PC-3 (cell line): Measurements from ENCODE around the gene TRMU. TPM values are rescaled to one million over a fixed set of nuclear protein-coding genes. Genes with fewer than 3 reads are reported as not detected.

ENCODE experiments used
- ATAC-seq: fragments of 200-7000 bp; cut with Tn5 transposase; 2 replicates; pipeline ENCODE4 v1.9.1; 2020; ENCODE audit warnings: mild to moderate bottlenecking, moderate library complexity
- BruUV-seq: library from RNA; stranded (reverse); fragments of 400-500 nt; replicated peaks from 2 replicates; lab custom pipeline; 2021; lab: Mats Ljungman, UMichigan
- CTCF ChIA-PET: fragments of 300-600 bp; sonication (Branson Sonifier 250); formaldehyde crosslinking; loops from one replicate; lab custom pipeline; 2022; ENCODE audit warnings: antibody characterized with exemption; lab: Charles Lee
- POLR2A ChIA-PET: fragments of 300-600 bp; sonication (Branson Sonifier 250); formaldehyde crosslinking; loops from one replicate; lab custom pipeline; 2022; ENCODE audit warnings: antibody characterized with exemption; ENCODE audit not compliant: unreplicated experiment; lab: Charles Lee
- DNase-seq: peaks from one replicate; pipeline ENCODE4 v3.0.0-alpha.2; 2015
- H2AFZ ChIP-seq: fragments of 300-600 bp; sonication (generic); 2 replicates; pipeline ENCODE4 v1.6.0; 2016; ENCODE audit warnings: antibody characterized with exemption, low read length
- H3F3A ChIP-seq: fragments of 300-600 bp; sonication (generic); one replicate; pipeline ENCODE4 v1.6.0; 2017; ENCODE audit warnings: antibody characterized with exemption, low read length, control low read depth, mild to moderate bottlenecking; ENCODE audit not compliant: unreplicated experiment
- H3K27ac ChIP-seq: fragments of 300-600 bp; sonication (generic); 2 replicates; pipeline ENCODE4 v1.5.1; 2016; ENCODE audit warnings: mild to moderate bottlenecking, low read length
- H3K27me3 ChIP-seq: fragments of 300-600 bp; sonication (generic); 2 replicates; pipeline ENCODE4 v1.6.1; 2016; ENCODE audit warnings: low read length, mixed read lengths
- H3K36me3 ChIP-seq: fragments of 300-600 bp; sonication (generic); 2 replicates; pipeline ENCODE4 v1.6.1; 2016; ENCODE audit warnings: low read depth, mixed run types, low read length, mixed read lengths
- H3K4me1 ChIP-seq: fragments of 300-600 bp; sonication (generic); 2 replicates; pipeline ENCODE4 v1.5.1; 2016; ENCODE audit warnings: low read length; ENCODE audit not compliant: insufficient read depth
- H3K4me2 ChIP-seq: fragments of 300-600 bp; sonication (generic); 2 replicates; pipeline ENCODE4 v1.6.0; 2016; ENCODE audit warnings: low read length
- H3K4me3 ChIP-seq: fragments of 300-600 bp; sonication (generic); 2 replicates; pipeline ENCODE4 v1.5.1; 2016; ENCODE audit warnings: mild to moderate bottlenecking, low read length, mixed read lengths
- H3K79me2 ChIP-seq: fragments of 300-600 bp; sonication (generic); 2 replicates; pipeline ENCODE4 v1.6.1; 2017; ENCODE audit warnings: low read length, mixed read lengths
- H3K9ac ChIP-seq: fragments of 300-600 bp; sonication (generic); 2 replicates; pipeline ENCODE4 v1.6.0; 2016; ENCODE audit warnings: mild to moderate bottlenecking, low read length
- H3K9me2 ChIP-seq: fragments of 300-600 bp; sonication (generic); replicated peaks from 2 replicates; pipeline ENCODE4 v1.6.1; 2016; ENCODE audit warnings: mixed run types, low read length, mixed read lengths
- H3K9me3 ChIP-seq: fragments of 300-600 bp; sonication (generic); 2 replicates; pipeline ENCODE4 v1.6.1; 2016; ENCODE audit warnings: low read length, mixed read lengths
- H4K20me1 ChIP-seq: fragments of 300-600 bp; sonication (generic); 2 replicates; pipeline ENCODE4 v1.6.1; 2016; ENCODE audit warnings: low read length, mixed read lengths
- EZH2 ChIP-seq: fragments of 300-600 bp; sonication (generic); IDR thresholded peaks from one replicate; pipeline ENCODE4 v1.6.1; 2017; ENCODE audit warnings: antibody characterized with exemption, mild to moderate bottlenecking, low read length; ENCODE audit not compliant: unreplicated experiment
- EZH2phosphoT487 ChIP-seq: fragments of 300-600 bp; sonication (generic); IDR thresholded peaks from 2 replicates; pipeline ENCODE4 v1.6.1; 2018; ENCODE audit warnings: mild to moderate bottlenecking, antibody characterized with exemption, low read length, borderline replicate concordance
- intact Hi-C: fragments of 100-400 bp; cut with micrococcal nuclease; formaldehyde crosslinking; loops from 2 replicates; pipeline ENCODE4 v1.9.0; 2023
- total RNA-seq: library from RNA; depleted of rRNA; stranded (reverse); fragments of >200 nt; gene quantifications from 2 replicates; pipeline ENCODE4 v1.2.3, GENCODE V29; 2014
- TF ChIP-seq, protein P1 (sequence below): fragments of 300-600 bp; sonication (generic); conservative IDR thresholded peaks from 2 replicates; pipeline ENCODE4 v1.5.1; 2017; ENCODE audit warnings: antibody characterized with exemption, low read depth, mild to moderate bottlenecking, low read length

The TRMU gene
- total RNA-seq, 1 experiment from 2014 or later = 63.5 TPM

DNA sequence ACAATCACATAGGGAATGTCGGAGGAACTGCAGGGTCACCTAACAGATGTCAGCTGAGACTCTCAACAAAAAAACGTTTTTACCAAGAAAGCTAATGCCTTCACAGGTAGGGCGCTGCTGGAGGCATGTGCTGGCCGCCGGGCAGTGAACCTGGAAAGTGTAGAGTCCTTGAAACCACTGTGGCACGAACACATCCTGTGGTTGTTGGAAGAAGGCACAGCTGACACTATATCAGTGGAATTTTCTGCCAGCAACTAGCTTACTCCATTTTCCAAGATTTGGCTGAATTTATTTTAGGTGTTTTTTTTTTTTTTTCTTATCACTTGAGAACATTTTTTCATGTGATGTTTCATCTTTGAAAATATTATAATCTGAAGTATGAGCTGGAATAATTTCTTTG, 14.2 kb downstream of the TRMU start:
- no peaks in the 10 kb centered on the region for H3K9me2 ChIP-seq
- H3K36me3 ChIP-seq = peaks cover 25% of the 10 kb centered on the region
- no peak for DNase-seq
- H3F3A ChIP-seq = no peaks in the 10 kb centered on the region
- intact Hi-C loops = no loop called here
- peaks cover 4% of the 10 kb centered on the region; the same call in 1 of the 2 replicates for H3K4me1 ChIP-seq
- no peak overlapping the region for H3K27ac ChIP-seq
- TF ChIP-seq EZH2phosphoT487 (no peak), EZH2 (no peak)
- TF ChIP-seq, protein P1, sequence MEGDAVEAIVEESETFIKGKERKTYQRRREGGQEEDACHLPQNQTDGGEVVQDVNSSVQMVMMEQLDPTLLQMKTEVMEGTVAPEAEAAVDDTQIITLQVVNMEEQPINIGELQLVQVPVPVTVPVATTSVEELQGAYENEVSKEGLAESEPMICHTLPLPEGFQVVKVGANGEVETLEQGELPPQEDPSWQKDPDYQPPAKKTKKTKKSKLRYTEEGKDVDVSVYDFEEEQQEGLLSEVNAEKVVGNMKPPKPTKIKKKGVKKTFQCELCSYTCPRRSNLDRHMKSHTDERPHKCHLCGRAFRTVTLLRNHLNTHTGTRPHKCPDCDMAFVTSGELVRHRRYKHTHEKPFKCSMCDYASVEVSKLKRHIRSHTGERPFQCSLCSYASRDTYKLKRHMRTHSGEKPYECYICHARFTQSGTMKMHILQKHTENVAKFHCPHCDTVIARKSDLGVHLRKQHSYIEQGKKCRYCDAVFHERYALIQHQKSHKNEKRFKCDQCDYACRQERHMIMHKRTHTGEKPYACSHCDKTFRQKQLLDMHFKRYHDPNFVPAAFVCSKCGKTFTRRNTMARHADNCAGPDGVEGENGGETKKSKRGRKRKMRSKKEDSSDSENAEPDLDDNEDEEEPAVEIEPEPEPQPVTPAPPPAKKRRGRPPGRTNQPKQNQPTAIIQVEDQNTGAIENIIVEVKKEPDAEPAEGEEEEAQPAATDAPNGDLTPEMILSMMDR = no peak
- no peak overlapping the region for H2AFZ ChIP-seq
- no TSS peak for BruUV-seq
- H3K4me2 ChIP-seq = no peak overlapping the region
- H4K20me1 ChIP-seq = no peaks in the 10 kb centered on the region
- H3K9me3 ChIP-seq = no peaks in the 10 kb centered on the region
- H3K9ac ChIP-seq = no peak overlapping the region
- no peaks in the 10 kb centered on the region for H3K79me2 ChIP-seq
- POLR2A ChIA-PET = no interaction called here
- no peak overlapping the region for H3K4me3 ChIP-seq
- H3K27me3 ChIP-seq = no peaks in the 10 kb centered on the region
- no peak for ATAC-seq
- CTCF ChIA-PET = no interaction called here

DNA sequence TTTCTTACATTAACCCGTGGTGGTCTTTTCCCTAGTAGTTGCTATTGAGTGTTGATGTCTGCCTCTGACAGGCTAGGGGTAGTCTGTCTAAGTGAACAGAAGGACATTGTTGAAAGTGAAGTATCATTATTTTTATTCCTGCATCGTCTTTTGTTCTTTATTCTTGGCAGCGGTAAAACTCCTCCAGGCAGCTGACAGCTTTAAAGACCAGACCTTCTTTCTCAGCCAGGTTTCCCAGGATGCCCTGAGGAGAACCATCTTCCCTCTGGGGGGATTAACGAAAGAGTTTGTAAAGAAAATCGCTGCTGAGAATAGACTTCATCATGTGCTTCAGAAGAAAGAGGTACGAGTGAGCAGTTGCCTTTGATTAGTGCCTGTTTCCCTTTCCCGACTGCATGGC, 14.6 kb downstream of the TRMU start:
- H2AFZ ChIP-seq = no peak overlapping the region
- no peaks in the 10 kb centered on the region for H3K79me2 ChIP-seq
- H3K9me3 ChIP-seq = no peaks in the 10 kb centered on the region
- H3F3A ChIP-seq = no peaks in the 10 kb centered on the region
- ATAC-seq (no peak), DNase-seq (no peak)
- H3K27me3 ChIP-seq = no peaks in the 10 kb centered on the region
- no peaks in the 10 kb centered on the region for H4K20me1 ChIP-seq
- H3K36me3 ChIP-seq = peaks cover 25% of the 10 kb centered on the region
- no TSS peak for BruUV-seq
- ChIA-PET POLR2A (no interaction called here), CTCF (no interaction called here)
- TF ChIP-seq, protein P1 = no peak
- TF ChIP-seq EZH2 (no peak), EZH2phosphoT487 (no peak)
- H3K9me2 ChIP-seq = no peaks in the 10 kb centered on the region
- no peak overlapping the region for H3K9ac ChIP-seq
- H3K4me1 ChIP-seq = peaks cover 4% of the 10 kb centered on the region; the same call in 1 of the 2 replicates
- H3K4me3 ChIP-seq = no peak overlapping the region
- no peak overlapping the region for H3K4me2 ChIP-seq
- no peak overlapping the region for H3K27ac ChIP-seq
- intact Hi-C loops = no loop called here

DNA sequence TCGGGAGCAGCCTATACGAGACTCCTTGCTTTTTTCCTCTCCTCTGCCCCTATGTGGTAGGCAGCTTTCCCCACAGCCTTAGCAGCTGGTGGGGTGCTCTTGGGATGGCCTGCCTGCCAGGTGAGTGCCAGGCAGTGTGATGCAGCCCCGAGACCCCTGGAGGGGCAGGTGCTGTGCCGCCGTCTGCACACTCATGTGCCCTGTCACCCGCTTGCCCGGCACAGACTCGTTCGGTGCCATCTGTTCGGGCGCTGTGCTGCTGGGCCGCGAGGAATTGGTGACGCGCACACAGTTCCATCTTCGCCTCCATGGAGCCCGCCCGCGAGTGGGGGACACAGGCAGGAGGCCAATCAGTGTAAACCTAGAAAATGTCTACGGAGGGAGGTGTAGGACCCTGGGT, 15.1 kb downstream of the TRMU start:
- Histone ChIP-seq H3K4me2 (no peak overlapping the region), H3K4me3 (no peak overlapping the region), H3K27me3 (no peaks in the 10 kb centered on the region), H3K36me3 (peaks cover 24% of the 10 kb centered on the region), H3K27ac (no peak overlapping the region), H3K4me1 (peaks cover 4% of the 10 kb centered on the region; the same call in 1 of the 2 replicates), H4K20me1 (no peaks in the 10 kb centered on the region), H3K9ac (no peak overlapping the region), H3F3A (no peaks in the 10 kb centered on the region), H3K79me2 (no peaks in the 10 kb centered on the region), H3K9me2 (no peaks in the 10 kb centered on the region), H2AFZ (no peak overlapping the region), H3K9me3 (no peaks in the 10 kb centered on the region)
- POLR2A ChIA-PET = no interaction called here
- TF ChIP-seq, protein P1 = no peak
- no peak for TF ChIP-seq EZH2
- TF ChIP-seq EZH2phosphoT487 = no peak
- intact Hi-C loops = no loop called here
- no TSS peak for BruUV-seq
- no peak for DNase-seq
- ATAC-seq = no peak
- CTCF ChIA-PET = no interaction called here
